ENCODE measurements around the gene ACIN1. TPM values are rescaled to one million over a fixed set of nuclear protein-coding genes. Genes with fewer than 3 reads are reported as not detected.

Gene ACIN1
- total RNA-seq, 1 experiment from 2014 or later = 179 TPM

- no peak overlapping the region for H2AFZ ChIP-seq (ENCODE audit: low read depth, low read length, poor library complexity, severe bottlenecking)
- H3K27ac ChIP-seq (ENCODE audit: low read depth, low read length) = no peak overlapping the region
- ChIA-PET POLR2A (no interaction called here), RAD21 (ENCODE audit: low non-redundant PET in 1 of 2, low total read pairs in 2 of 2, uncharacterized antibody in 2 of 2, unreplicated experiment in 2 of 2) (no interaction called here), CTCF (no interaction called here)
- DNase-seq (ENCODE audit: low read depth, low spot score) (no peak), ATAC-seq (no peak)
- TF ChIP-seq SIN3A (IDR thresholded peaks at IDR 0.05; ENCODE audit: low read depth) = no peak
- no peak for TF ChIP-seq SP1 (IDR thresholded peaks at IDR 0.05; ENCODE audit: low read depth)
- H3K36me3 ChIP-seq (ENCODE audit: control insufficient read depth in 1 of 2, insufficient read depth in 2 of 2, low read length in 2 of 2) = no peaks in the 10 kb centered on the region
- no peak overlapping the region for H3K9ac ChIP-seq (ENCODE audit: low read length)
- no peaks in the 10 kb centered on the region for H4K20me1 ChIP-seq (ENCODE audit: insufficient read depth)
- no TSS peak for BruUV-seq (replicated peaks)
- H3K4me1 ChIP-seq (ENCODE audit: control insufficient read depth in 1 of 2, insufficient read depth in 2 of 2, low read length in 2 of 2) = peaks cover 4 to 8% of the 10 kb centered on the region in 2 experiments; a peak in 3 of 4 replicates
- H3K4me2 ChIP-seq (ENCODE audit: low read length) = no peak overlapping the region
- H3K27me3 ChIP-seq (ENCODE audit: insufficient read depth, low read length) = no peaks in the 10 kb centered on the region
- H3K79me2 ChIP-seq (ENCODE audit: insufficient read depth, low read length) = no peaks in the 10 kb centered on the region
- no peaks in the 10 kb centered on the region for H3K9me2 ChIP-seq (ENCODE audit: insufficient read depth)
- H3K4me3 ChIP-seq (replicated peaks in 1 of 2; ENCODE audit: low read depth in 1 of 2, low read length in 2 of 2) = no peak overlapping the region
- H3K9me3 ChIP-seq (ENCODE audit: control insufficient read depth in 1 of 2, insufficient read depth in 1 of 2, low read depth in 1 of 2, low read length in 2 of 2) = no peaks in the 10 kb centered on the region
- intact Hi-C loops (cut with micrococcal nuclease) = no loop called here
These were observed 54.8 kb downstream of the ACIN1 start for GRCh38 chr14:23040100-23040499.

- ChIA-PET CTCF (interaction anchor here (1.0 to 1.4 kb wide), 2 partner anchors 22 to 49 kb away, joined by 3 to 4 read pairs; no protein-coding TSS in a partner anchor), POLR2A (interaction anchor here (1.2 kb wide), 1 partner anchor 28 kb away, joined by 4 read pairs; no protein-coding TSS in a partner anchor)
- H3K9me2 ChIP-seq (ENCODE audit: insufficient read depth) = no peaks in the 10 kb centered on the region
These were observed 59.4 kb downstream of the ACIN1 start for GRCh38 chr14:23035303-23036144.

More at GRCh38 chr14:23035303-23036144, 59.4 kb downstream of the ACIN1 start:
- no peak for ATAC-seq
- H3K27ac ChIP-seq (ENCODE audit: low read depth, low read length) = peak overlapping the region; percentile 84
- peak overlapping the region; percentile 96 for H3K9ac ChIP-seq (ENCODE audit: low read length)
- H3K79me2 ChIP-seq (ENCODE audit: insufficient read depth, low read length) = peaks cover 39% of the 10 kb centered on the region
- RAD21 ChIA-PET (ENCODE audit: low non-redundant PET in 1 of 2, low total read pairs in 2 of 2, uncharacterized antibody in 2 of 2, unreplicated experiment in 2 of 2) = no interaction called here
- peak overlapping the region; percentile 51 for H3K4me2 ChIP-seq (ENCODE audit: low read length)
- H2AFZ ChIP-seq (ENCODE audit: low read depth, low read length, poor library complexity, severe bottlenecking) = peak overlapping the region; percentile 54
- H4K20me1 ChIP-seq (ENCODE audit: insufficient read depth) = no peaks in the 10 kb centered on the region
- H3K4me3 ChIP-seq (replicated peaks in 1 of 2; ENCODE audit: low read depth in 1 of 2, low read length in 2 of 2) = peak overlapping the region; percentile 84 to 98
- no peak for DNase-seq (ENCODE audit: low read depth, low spot score)
- peaks cover 16 to 26% of the 10 kb centered on the region in 2 experiments for H3K36me3 ChIP-seq (ENCODE audit: control insufficient read depth in 1 of 2, insufficient read depth in 2 of 2, low read length in 2 of 2)
- no peak for TF ChIP-seq POLR2AphosphoS5 (IDR thresholded peaks at IDR 0.05; ENCODE audit: low read depth, low read length)
- 0 out of 2 replicates have a peak, but pooled peaks have one; percentile 27 for TF ChIP-seq SRF (IDR thresholded peaks at IDR 0.05; ENCODE audit: low read depth)
- no peak for TF ChIP-seq ATF3 (IDR thresholded peaks at IDR 0.05)
- 0 out of 2 replicates have a peak, but pooled peaks have one; percentile 8 for TF ChIP-seq CBX3 (IDR thresholded peaks at IDR 0.05; ENCODE audit: low read depth)
- no peak for TF ChIP-seq REST (IDR thresholded peaks at IDR 0.05; ENCODE audit: low read depth)
- peaks cover 10 to 18% of the 10 kb centered on the region in 2 experiments; a peak in 3 of 4 replicates for H3K4me1 ChIP-seq (ENCODE audit: control insufficient read depth in 1 of 2, insufficient read depth in 2 of 2, low read length in 2 of 2)
- intact Hi-C loops (cut with micrococcal nuclease) = no loop called here
- H3K27me3 ChIP-seq (ENCODE audit: insufficient read depth, low read length) = no peaks in the 10 kb centered on the region
- BruUV-seq (replicated peaks) = TSS peak; percentile 73
- no peaks in the 10 kb centered on the region for H3K9me3 ChIP-seq (ENCODE audit: control insufficient read depth in 1 of 2, insufficient read depth in 1 of 2, low read depth in 1 of 2, low read length in 2 of 2)

All from HCT116 (cell line).